HEK293 (cell line): ENCODE results near the gene DCAF15.

Experiments used
- CTCF ChIA-PET: fragments of 350-600 bp; formaldehyde crosslinking; extraction: SDS; loops from one replicate; lab custom pipeline; 2021; ENCODE audit warnings: antibody characterized with exemption; lab: Yijun Ruan, JAX
- POLR2A ChIA-PET: fragments of 300-600 bp; formaldehyde crosslinking; extraction: SDS; loops from one replicate; lab custom pipeline; 2020; ENCODE audit warnings: antibody characterized with exemption, inconsistent platforms; lab: Yijun Ruan, JAX
- H3K27ac ChIP-seq: fragments of 200-500 bp; sonication (Bioruptor generic); 2 replicates; pipeline ENCODE4 v1.5.1; 2014; ENCODE audit warnings: low read depth, low read length, control low read depth, inconsistent platforms; ENCODE audit errors: extremely low read depth
- H3K36me3 ChIP-seq, 2 experiments: fragments of 200-500 bp in 1 of 2; sonication (Bioruptor generic) in 1 of 2; 1 replicate in 1 of 2; 2 replicates in 1 of 2; pipeline ENCODE4 v1.5.1; 2014 to 2017; ENCODE audit warnings: inconsistent platforms in 2 of 2, low read length in 2 of 2; ENCODE audit not compliant: control insufficient read depth in 2 of 2, insufficient read depth in 1 of 2
- H3K4me1 ChIP-seq: fragments of 200-500 bp; sonication (Bioruptor generic); 2 replicates; pipeline ENCODE4 v1.5.1; 2014; ENCODE audit warnings: mild to moderate bottlenecking, low read length, inconsistent platforms; ENCODE audit not compliant: control insufficient read depth, insufficient read depth
- H3K4me3 ChIP-seq: 2 replicates; pipeline ENCODE4 v1.5.1; 2011; ENCODE audit warnings: low read depth, mild to moderate bottlenecking, control low read depth, low read length, moderate library complexity
- H3K9me3 ChIP-seq: fragments of 200-500 bp; sonication (Bioruptor generic); 2 replicates; pipeline ENCODE4 v1.5.1; 2014; ENCODE audit warnings: low read depth, low read length, inconsistent platforms; ENCODE audit not compliant: control insufficient read depth, insufficient read depth
- BCL6B ChIP-seq: fragments of 450-650 bp; formaldehyde crosslinking; IDR thresholded peaks from 2 replicates; pipeline ENCODE4 v1.5.1; 2017; ENCODE audit warnings: missing biosample characterization, missing genetic modification characterization
- EGR2 ChIP-seq: fragments of 450-650 bp; formaldehyde crosslinking; IDR thresholded peaks from 2 replicates; pipeline ENCODE4 v1.5.1; 2016; ENCODE audit warnings: low read depth, missing biosample characterization, missing genetic modification characterization
- PRDM2 ChIP-seq: fragments of 450-650 bp; formaldehyde crosslinking; IDR thresholded peaks from 2 replicates; pipeline ENCODE4 v1.5.1; 2016; ENCODE audit warnings: missing biosample characterization, missing genetic modification characterization, borderline replicate concordance
- SCRT1 ChIP-seq: fragments of 450-650 bp; formaldehyde crosslinking; IDR thresholded peaks from 2 replicates; pipeline ENCODE4 v1.5.1; 2016; ENCODE audit warnings: missing biosample characterization, missing genetic modification characterization, borderline replicate concordance
- ZBTB8A ChIP-seq: fragments of 450-650 bp; formaldehyde crosslinking; IDR thresholded peaks from 2 replicates; pipeline ENCODE4 v1.5.1; 2016; ENCODE audit warnings: missing biosample characterization, missing genetic modification characterization
- ZEB2 ChIP-seq: fragments of 450-650 bp; formaldehyde crosslinking; IDR thresholded peaks from 2 replicates; pipeline ENCODE4 v1.5.1; 2016; ENCODE audit warnings: missing biosample characterization, missing genetic modification characterization
- ZNF121 ChIP-seq: fragments of 450-650 bp; formaldehyde crosslinking; IDR thresholded peaks from 2 replicates; pipeline ENCODE4 v1.5.1; 2016; ENCODE audit warnings: missing biosample characterization, missing genetic modification characterization
- ZNF132 ChIP-seq: fragments of 450-650 bp; formaldehyde crosslinking; IDR thresholded peaks from 2 replicates; pipeline ENCODE4 v1.5.1; 2017; ENCODE audit warnings: missing biosample characterization, missing genetic modification characterization, borderline replicate concordance
- ZNF174 ChIP-seq: fragments of 450-650 bp; formaldehyde crosslinking; IDR thresholded peaks from 2 replicates; pipeline ENCODE4 v1.5.0; 2017; ENCODE audit warnings: missing biosample characterization, mild to moderate bottlenecking, missing genetic modification characterization
- ZNF221 ChIP-seq: fragments of 450-650 bp; formaldehyde crosslinking; IDR thresholded peaks from 2 replicates; pipeline ENCODE4 v1.5.1; 2017; ENCODE audit warnings: missing biosample characterization, missing genetic modification characterization, borderline replicate concordance
- ZNF280C ChIP-seq: fragments of 450-650 bp; formaldehyde crosslinking; IDR thresholded peaks from 2 replicates; pipeline ENCODE4 v1.5.1; 2016; ENCODE audit warnings: missing biosample characterization, missing genetic modification characterization
- ZNF341 ChIP-seq: fragments of 450-650 bp; formaldehyde crosslinking; IDR thresholded peaks from 2 replicates; pipeline ENCODE4; 2016; ENCODE audit warnings: low read depth, missing biosample characterization, missing genetic modification characterization
- ZNF449 ChIP-seq: fragments of 450-650 bp; formaldehyde crosslinking; IDR thresholded peaks from 2 replicates; pipeline ENCODE4 v1.5.1; 2017; ENCODE audit warnings: missing biosample characterization, mild to moderate bottlenecking, missing genetic modification characterization, moderate library complexity
- ZNF518A ChIP-seq: fragments of 450-650 bp; formaldehyde crosslinking; conservative IDR thresholded peaks from 2 replicates; pipeline ENCODE4 v1.5.1; 2016; ENCODE audit warnings: low read depth, missing biosample characterization, missing genetic modification characterization
- ZNF623 ChIP-seq: fragments of 450-650 bp; formaldehyde crosslinking; IDR thresholded peaks from 2 replicates; pipeline ENCODE4 v1.5.1; 2016; ENCODE audit warnings: missing biosample characterization, missing genetic modification characterization

DCAF15 gene

GRCh38 chr19:14004619-14005348 lies 52.5 kb downstream of the DCAF15 start:
- POLR2A ChIA-PET = interaction anchor here (0.7 to 1.1 kb wide), 2 partner anchors 26 to 45 kb away, joined by 3 to 4 read pairs; no protein-coding TSS in a partner anchor
- CTCF ChIA-PET = interaction anchor here (0.6 to 2.1 kb wide), 6 partner anchors 27 to 132 kb away, joined by 3 to 7 read pairs (median 3); partner anchors contain the start of genes ASF1B and IL27RA
- Histone ChIP-seq H3K36me3 (peaks cover 0 to 4% of the 10 kb centered on the region in 2 experiments; a peak in 2 of 3 replicates), H3K4me3 (no peak overlapping the region), H3K4me1 (no peaks in the 10 kb centered on the region), H3K27ac (no peak overlapping the region), H3K9me3 (no peaks in the 10 kb centered on the region)
- TF ChIP-seq EGR2 (tag by site-specific recombination) (no peak), SCRT1 (no peak), BCL6B (tag by site-specific recombination) (no peak), ZNF341 (0 out of 2 replicates have a peak, but pooled peaks have one; percentile 40), ZNF221 (no peak)

- H3K36me3 ChIP-seq = no peaks in the 10 kb centered on the region; a peak in 1 of 3 replicates
- TF ChIP-seq ZNF280C (tag by site-specific recombination) (no peak), ZNF132 (tag by site-specific recombination) (no peak), ZEB2 (tag by site-specific recombination) (peak; percentile 39; the same call in 1 of the 2 replicates), ZNF623 (tag by site-specific recombination) (peak; percentile 13; the same call in 1 of the 2 replicates), ZNF174 (tag by site-specific recombination) (no peak), ZNF518A (no peak), ZBTB8A (tag by site-specific recombination) (peak; percentile 32; the same call in 1 of the 2 replicates), ZNF121 (no peak), PRDM2 (tag by site-specific recombination) (no peak), ZNF449 (tag by site-specific recombination) (no peak)
Observed at GRCh38 chr19:14005349-14006084, 53.2 kb downstream of the DCAF15 start.

More at GRCh38 chr19:14005349-14006084, 53.2 kb downstream of the DCAF15 start:
- ChIA-PET POLR2A (interaction anchor here (0.5 to 2.5 kb wide), 14 partner anchors 11 to 811 kb away, joined by 3 to 11 read pairs (median 4); partner anchors contain the start of gene IL27RA), CTCF (interaction anchor here (0.7 to 2.1 kb wide), 6 partner anchors 26 to 131 kb away, joined by 3 to 7 read pairs (median 4); partner anchors contain the start of genes ASF1B and IL27RA)
- H3K4me3 ChIP-seq = peak overlapping the region; percentile 92
- H3K9me3 ChIP-seq = no peaks in the 10 kb centered on the region
- H3K27ac ChIP-seq = no peak overlapping the region
- H3K4me1 ChIP-seq = no peaks in the 10 kb centered on the region
